Right hindlimb (tissue), 1 donor: ENCODE measurements around the gene SRRM1.
"Not testable (repeated sequence)": the region's sequence is repeated elsewhere in the genome, so short reads cannot be mapped to it uniquely, and the experiment has no call there.

Source experiments
- DNase-seq: peaks from one replicate; pipeline ENCODE4 v3.0.0-alpha.2; 2018

SRRM1 gene

GRCh38 chr1:24720152-24720551 is 77.0 kb downstream of the SRRM1 start:
- peak; percentile 81 for DNase-seq

- no peak for DNase-seq
These were observed 78.4 kb downstream of the SRRM1 start for GRCh38 chr1:24721533-24721932.

GRCh38 chr1:24722073-24723035 is 79.3 kb downstream of the SRRM1 start:
- DNase-seq: not testable (repeated sequence)
